OCI-LY1 (cell line): ENCODE measurements around the gene MTUS2.

ENCODE experiments used
- EZH2 ChIP-seq: fragments of 200-600 bp; sonication (generic), shearing (Covaris generic); IDR thresholded peaks from 2 replicates; pipeline ENCODE4 v1.8.0; 2017; ENCODE audit warnings: borderline replicate concordance, mixed run types, mild to moderate bottlenecking, antibody characterized with exemption, low read length, moderate library complexity, mixed read lengths
- TF ChIP-seq, protein P1 (sequence below): fragments of 200-600 bp; sonication (generic), shearing (Covaris generic); IDR thresholded peaks from 2 replicates; pipeline ENCODE4 v1.5.1; 2017; ENCODE audit warnings: mild to moderate bottlenecking, antibody characterized with exemption, low read length, moderate library complexity, mixed read lengths

DNA sequence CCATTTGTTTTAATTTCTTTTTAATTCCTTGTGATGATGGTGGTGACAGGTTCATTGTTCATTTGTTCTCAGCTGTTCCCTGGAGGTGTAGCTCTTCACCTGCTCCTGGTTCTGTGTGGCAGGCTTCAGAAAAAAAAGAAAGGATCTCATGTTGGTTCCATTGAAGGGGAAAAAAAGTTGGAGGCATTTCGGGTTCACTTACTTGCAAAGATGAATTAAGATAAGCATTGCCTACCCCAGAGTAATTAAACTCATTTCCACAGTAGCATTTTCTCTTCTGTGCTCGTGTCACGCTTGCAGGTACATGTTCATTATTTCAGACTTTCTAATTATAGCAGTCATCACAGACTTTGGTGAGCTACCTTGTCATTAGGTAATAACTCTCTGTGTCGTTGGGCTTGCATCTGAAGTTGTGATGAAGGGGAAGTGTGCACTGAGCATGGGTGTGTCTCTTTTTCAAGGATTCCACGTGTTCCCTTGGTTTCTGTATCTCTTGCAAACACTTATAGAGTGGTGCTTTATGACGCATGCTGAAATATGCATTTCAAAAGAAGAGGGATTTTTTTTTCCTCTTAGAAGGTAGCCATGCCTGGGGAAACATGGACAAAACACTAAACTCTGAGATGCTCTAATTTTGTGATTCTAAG lies 69.1 kb downstream of the MTUS2 start:
- TF ChIP-seq, protein P1, sequence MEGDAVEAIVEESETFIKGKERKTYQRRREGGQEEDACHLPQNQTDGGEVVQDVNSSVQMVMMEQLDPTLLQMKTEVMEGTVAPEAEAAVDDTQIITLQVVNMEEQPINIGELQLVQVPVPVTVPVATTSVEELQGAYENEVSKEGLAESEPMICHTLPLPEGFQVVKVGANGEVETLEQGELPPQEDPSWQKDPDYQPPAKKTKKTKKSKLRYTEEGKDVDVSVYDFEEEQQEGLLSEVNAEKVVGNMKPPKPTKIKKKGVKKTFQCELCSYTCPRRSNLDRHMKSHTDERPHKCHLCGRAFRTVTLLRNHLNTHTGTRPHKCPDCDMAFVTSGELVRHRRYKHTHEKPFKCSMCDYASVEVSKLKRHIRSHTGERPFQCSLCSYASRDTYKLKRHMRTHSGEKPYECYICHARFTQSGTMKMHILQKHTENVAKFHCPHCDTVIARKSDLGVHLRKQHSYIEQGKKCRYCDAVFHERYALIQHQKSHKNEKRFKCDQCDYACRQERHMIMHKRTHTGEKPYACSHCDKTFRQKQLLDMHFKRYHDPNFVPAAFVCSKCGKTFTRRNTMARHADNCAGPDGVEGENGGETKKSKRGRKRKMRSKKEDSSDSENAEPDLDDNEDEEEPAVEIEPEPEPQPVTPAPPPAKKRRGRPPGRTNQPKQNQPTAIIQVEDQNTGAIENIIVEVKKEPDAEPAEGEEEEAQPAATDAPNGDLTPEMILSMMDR = no peak
- no peak for TF ChIP-seq EZH2
